Stimulated activated CD4-positive, alpha-beta T cell treated with anti-CD3 and anti-CD28 coated beads, Interleukin-1b, Interleukin-23, amount 100 ng/mL, for 24 hours (primary cell): Measurements from ENCODE around the gene TRABD2B.

Source experiments
- DNase-seq, 4 experiments: peaks; one replicate each; pipeline ENCODE4 v3.0.0-alpha.2; 2020; ENCODE audit warnings: low read depth in 4 of 4, low spot score in 1 of 4

The TRABD2B gene

DNA sequence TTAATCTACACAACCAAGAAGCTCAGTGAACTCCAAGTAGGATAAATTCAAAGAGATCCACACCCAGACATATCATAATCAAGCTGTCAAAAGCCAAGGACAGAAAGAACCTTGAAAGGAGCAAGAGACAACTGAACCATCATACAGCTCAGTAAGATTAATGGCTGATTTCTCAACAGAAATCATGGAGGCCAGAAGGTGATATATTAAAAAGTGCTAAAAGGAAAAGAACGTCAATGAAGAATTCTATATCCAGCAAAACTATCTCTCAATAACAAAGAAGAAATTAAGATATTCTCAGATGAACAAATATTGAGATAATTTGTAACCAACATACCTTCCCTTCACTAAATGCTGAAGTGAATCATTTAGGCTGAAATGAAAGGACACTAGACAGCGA, 161.8 kb downstream of the TRABD2B start:
- no peak for DNase-seq

DNA sequence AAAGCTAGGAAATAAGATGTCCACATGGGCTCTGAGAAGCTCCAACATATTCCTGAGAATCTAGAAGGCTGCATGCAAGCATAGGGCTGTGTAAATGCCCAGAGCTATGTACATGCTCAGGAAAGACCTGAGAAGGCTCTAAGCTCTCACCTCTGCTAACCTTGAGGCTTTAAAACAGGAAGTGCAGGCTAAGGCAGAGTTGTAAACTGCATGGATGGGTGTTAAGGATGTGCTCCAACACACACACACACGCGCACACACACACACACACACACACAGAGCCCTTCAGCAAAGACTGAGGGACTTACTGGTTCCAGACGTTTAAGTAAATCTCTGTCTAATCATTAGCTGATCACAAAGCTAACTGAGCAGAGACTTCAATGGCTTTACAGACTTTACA, 162.9 kb downstream of the TRABD2B start:
- no peak for DNase-seq

DNA sequence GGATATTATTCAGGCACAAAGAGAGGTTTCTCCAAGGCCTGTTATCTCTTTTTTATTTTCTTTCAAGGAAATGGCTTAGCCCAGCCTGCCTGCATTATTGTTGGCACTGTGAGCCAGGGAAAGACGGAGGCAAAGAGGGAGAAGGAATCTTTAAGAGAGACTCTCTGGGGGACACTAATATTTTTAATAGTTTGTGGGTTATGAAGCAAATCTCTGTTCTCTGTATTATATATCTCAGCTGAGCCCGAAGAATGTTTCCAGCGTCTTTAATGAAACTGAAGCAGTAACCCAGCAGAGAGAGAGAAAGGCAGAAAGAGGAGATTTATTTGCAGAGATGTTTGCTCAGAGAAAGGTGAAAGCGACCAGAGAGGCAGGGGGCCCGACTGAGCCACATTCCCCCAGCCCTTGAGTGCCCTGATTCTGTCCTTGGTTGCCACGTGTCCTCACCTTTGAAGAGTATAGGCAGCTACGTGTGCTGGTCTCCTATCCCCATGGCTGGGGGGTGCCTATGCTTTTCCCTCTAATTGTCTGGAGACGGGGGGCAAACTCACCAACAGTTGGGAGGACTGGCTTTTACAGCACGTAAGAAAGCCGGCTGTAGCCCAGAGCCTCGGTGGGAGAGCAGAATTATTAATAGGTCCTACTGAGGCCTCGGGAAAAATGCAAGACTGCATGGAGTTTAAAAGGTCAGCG, 166.4 kb downstream of the TRABD2B start:
- no peak for DNase-seq

DNA sequence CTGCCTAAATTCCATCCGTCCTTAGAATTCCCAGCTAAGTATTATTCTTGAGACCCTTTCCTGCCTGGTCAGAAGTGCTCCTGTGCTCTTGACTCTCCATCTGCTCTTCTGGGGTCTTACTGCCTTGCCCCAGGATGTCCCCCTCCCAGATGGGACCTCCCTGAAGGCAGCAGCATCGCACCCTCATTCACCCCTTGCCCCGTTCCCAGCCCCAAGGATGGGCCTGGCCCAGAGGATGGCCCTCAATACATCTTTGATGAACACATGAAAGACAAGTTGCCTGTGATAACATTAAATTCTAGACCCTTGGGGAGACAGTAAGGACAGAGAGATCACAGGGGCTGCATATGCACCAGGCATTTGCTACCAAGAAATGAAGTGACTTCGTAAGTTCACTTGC, 167.2 kb downstream of the TRABD2B start:
- no peak for DNase-seq

DNA sequence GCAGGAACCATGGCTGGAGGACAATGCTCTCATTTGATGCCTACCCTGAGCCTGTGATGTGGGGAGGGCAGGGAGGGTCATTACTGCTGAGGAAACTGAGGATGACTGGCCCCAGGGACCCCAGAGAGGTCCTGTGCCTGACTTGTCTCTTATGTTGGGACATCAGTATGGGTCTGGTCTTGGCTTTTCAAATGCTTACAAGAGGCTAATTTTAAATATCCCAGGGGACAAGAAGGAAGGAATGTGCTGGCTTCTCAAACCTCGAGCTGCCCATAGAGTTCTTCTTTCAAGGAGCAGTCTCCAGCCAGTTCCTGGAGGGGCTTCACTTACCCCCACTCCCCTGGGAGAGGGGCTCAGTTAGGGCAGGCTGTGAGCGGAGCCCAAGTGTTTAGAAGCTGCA, 168.2 kb downstream of the TRABD2B start:
- DNase-seq: no peak

DNA sequence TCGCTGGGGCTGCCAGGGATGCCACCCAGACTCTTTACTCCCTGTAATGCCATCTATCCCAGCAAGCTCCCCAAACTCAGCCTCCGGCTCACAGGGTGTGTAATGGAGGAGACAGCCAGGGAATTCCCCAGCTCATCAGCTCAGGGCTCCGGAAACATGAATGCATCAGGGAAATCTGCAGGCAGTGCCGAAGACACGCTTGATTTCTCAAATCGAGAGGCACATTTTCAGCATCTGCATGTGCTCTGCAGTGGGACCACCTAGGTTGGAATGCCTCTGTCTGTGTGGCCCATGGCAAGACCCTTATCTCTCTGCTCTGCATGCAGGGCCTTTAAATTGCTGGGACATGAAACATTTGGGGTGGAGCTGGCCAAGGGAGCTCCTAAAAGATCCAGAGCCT, 170.1 kb downstream of the TRABD2B start:
- no peak for DNase-seq

GRCh38 chr1:47824716-47825115, 172.5 kb downstream of the TRABD2B start:
- DNase-seq: no peak

DNA sequence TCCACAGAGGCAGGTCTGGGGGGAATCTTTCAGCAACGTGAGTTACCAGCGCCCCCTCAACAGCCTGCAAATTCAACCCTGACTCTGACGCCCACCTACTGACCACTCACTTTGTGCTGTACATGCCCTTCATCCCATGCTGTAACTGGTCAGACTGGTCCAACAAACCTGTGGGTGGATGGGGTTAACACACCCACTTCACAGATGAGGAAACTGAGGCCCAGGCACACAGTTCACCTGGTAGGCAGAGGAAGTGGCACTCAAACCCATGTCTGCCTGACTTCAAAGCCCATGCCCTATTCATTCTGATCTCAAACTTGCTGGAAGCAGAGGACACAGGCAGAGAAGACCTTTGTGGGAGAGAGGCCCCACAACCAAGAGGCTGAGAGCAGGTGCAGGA, 172.9 kb downstream of the TRABD2B start:
- no peak for DNase-seq

GRCh38 chr1:47823040-47823808, 174.0 kb downstream of the TRABD2B start:
- no peak for DNase-seq

DNA sequence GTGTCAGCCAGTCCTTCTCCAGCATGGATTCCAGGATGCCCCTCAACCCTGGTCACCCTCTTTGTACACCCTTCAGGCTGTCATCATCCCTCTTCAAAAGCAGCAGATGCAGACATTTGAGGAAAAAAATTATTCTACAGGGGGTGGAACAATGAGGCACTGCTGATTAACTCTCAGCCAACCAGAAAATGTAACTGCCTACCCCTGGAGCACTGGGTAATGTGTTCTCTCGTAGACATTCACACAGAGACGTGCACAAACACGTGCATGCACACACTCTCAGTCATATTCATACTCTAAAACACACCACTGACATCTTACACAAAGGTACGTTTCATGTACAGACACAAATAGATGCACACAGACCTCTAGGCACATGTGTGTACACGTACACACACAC, 175.4 kb downstream of the TRABD2B start:
- DNase-seq: no peak

DNA sequence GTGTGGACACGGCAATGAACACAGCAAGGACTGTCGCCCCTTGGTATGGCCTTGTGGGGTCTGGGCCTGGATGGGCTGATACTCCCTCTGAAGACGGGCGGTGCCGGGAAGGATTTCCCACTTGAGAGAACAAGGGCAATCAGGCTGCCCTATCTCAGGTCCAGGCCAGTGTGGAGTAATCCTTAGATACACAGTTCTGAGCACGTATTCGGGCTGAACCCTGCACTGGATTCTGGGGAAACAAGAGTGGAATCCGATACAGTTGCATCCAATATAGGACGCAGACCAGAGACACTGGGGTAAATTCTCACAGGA, 177.7 kb downstream of the TRABD2B start:
- no peak for DNase-seq

DNA sequence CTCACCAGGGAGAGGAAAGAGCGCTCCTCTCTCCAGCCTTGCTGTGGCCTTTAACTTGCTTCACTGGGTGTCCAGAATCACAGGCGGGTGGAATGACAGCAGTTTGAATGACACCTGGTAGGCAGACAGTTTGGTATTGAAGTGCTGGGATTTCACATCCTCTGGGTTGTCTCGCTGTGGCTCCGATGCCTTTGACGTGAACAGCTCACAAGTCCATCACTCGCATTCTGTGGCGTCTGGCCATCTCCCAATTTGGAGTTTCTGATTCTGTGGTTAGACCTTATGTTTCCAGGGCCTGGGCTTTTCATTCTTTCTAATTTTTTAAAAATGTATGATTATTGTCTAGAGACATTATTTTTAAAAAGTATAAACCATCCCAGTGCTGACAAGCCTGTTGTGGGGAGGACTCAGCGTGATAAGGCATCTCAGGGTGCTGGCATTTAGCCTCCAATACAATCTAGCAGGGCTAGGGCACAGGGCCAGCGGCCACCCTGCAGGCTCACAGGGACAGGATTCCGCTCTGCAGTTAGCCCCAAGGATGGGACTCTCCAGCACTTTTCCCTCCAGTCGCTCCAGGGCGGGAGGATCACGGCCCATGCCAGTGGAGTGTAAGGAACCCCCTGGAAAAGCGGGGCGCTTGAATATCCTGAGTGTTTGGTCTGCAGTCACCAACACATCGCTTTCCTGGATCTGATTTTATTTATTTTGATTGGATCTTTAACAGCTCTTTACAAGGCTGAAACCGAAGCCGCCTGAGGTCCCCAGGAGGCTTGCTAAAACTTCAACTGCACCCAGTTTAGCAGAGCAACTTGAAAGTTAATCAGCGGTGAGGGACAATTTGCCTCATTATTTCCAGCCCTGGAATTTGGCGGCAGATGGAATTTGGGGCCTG, 178.3 kb downstream of the TRABD2B start:
- DNase-seq: no peak

- DNase-seq: no peak
These were observed 179.3 kb downstream of the TRABD2B start for GRCh38 chr1:47817861-47818260.

DNA sequence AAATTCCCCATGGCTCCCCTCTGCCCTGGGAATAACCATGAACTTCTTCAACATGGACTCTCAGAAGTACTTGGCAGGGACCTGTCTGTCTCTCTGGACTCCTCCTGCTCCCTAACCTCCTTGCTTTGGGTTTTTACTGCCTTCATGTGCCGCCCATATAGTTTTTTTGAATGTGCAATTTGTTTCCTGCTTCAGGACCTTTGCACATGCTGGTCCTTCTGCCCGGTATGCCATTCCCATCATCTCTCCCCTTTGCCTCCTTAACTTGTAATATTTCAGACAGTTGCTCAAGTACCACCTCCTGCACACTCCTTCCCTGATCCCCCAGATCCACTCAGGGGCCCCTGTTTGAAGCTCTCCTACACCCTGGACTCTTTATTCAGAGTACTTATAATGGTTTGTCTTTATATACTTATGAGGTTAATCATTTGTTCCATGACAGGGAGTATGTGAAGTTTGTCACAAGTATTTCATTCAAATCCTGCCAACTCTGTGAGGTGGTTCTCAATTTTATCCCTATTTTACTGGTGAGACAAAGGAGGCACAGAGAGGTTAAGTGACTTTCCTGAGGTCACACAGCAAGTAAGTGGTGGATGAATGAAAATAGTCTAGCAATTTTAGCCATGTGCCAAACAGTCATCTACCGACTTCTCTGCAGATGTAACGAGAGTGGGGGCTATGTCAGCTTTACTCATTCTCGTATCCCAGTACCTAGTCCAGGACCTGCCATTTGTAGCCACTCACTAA, 180.7 kb downstream of the TRABD2B start:
- DNase-seq: no peak

DNA sequence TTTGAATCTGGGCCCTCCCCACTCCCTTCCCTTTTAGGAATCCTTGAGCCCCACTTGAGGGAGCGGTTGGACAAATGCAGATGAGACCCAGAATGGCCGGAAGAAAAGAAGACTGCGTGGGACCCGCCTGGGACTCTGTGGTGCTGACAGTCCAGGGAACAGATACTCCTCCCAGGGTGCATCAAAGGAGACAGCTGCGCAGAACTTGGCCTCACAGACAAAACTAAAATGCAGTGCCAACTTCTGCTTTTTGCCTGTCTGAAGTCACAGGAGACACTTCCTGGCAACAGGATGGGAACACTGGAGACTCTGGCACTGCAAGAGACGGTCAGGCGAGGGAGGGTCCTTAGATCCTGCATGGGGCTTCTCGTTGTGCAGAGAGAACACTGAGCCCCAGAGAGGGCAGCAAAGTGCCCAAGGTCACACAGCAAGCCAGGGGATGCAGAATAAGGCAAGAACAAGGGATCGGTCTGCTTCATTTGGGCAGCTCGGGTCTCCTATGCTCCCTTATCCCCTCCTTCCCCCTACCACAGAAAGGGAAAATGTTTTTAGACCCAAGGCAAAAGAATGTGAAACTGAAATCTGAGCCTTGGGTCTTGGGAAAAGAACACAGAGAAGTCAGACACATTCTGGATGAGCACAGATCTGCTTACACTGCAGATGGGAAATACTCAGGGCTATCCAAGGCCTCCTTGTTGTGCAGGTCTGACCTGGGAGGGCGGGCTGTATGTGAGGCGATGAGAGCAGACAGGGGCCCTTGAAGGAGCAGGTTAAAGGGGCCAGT, 182.4 kb downstream of the TRABD2B start:
- no peak for DNase-seq

GRCh38 chr1:47813970-47814369, 183.2 kb downstream of the TRABD2B start:
- DNase-seq: no peak

- DNase-seq: no peak
These were observed 184.2 kb downstream of the TRABD2B start for GRCh38 chr1:47812904-47813514.

DNA sequence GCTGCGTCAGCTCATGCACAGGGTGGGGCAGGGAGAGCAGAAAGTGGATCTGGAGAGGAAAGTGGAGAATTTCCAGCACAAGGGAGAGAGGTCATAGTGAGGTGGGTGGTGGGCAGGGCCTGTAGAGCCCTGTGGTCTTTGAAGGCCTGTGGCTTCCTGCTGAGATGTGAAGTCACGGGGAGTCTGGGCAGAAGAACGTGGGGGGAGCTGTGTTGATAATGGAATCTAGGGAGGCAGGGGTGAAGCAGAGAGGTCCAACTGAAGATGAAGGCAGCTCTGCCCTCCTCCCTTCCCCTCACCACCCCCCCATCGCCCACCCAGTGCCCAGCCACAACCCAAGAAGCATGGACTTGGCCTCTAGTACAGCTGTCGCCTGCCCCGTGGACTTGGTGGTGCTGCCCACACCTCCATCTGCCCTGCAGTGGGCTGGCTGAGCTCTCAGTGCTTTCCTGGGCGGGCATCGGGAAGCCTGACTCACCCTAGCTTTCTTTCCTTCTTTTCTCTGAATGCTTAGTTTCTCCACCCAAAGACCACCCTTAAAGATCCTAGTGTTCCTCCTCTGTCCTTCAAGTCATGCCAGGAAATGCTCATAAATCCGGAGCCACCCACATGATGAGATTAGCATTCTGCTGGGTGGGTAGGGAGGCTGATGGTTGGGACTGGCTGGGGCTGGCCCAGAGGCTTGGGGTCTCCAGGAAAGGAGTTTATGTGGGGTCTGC, 186.1 kb downstream of the TRABD2B start:
- no peak for DNase-seq

DNA sequence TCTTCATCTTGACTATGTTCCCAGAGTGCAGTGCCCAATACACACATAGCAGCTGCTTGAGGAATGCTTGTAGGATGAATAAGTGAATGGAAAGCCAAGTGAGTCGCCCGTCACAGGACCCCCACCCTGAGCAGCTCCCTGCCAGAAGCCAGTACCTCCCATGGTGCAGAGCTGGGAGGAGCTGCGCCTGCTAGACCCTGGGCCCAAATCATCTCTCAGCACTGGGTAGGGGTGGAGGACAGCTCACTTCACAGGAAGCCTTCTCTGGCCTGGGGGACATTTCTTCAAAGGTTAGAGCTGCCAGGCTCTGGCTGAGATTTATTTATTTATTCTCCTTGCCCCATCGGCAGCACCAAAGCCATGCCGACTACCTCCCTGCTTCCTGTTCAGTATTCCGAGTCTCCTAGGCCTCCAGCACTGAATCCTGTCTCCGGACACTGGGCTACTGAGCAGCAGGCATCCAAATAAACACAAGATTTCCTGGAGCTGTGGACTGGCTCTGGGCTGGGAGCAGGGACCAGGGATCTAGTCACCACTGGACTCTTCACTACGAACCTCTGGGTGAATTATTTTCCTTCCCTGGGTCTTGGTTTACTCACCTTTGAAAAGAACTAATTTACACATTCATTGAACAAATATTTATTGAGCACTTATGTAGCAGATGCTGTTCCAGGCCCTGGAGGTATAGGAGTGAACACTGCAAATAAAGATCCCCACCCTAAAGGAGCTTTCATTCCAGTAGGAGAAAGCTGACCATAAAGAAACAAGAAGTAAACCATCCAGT, 187.7 kb downstream of the TRABD2B start:
- no peak for DNase-seq
